Breast epithelium (tissue), 3 donors: ENCODE data around the gene SHISA2.

Experiments
- POLR2A ChIP-seq: fragments of 450-650 bp; IDR thresholded peaks from one replicate; pipeline ENCODE4 v1.6.1; 2016; ENCODE audit warnings: antibody characterized with exemption, mild to moderate bottlenecking, moderate library complexity
- TF ChIP-seq, protein P1 (sequence below), 3 donors: fragments of 450-650 bp; IDR thresholded peaks; one replicate each; pipeline ENCODE4 v1.5.1; 2016 to 2017; ENCODE audit warnings: antibody characterized with exemption in 3 of 3, mild to moderate bottlenecking in 3 of 3, moderate library complexity in 3 of 3

DNA sequence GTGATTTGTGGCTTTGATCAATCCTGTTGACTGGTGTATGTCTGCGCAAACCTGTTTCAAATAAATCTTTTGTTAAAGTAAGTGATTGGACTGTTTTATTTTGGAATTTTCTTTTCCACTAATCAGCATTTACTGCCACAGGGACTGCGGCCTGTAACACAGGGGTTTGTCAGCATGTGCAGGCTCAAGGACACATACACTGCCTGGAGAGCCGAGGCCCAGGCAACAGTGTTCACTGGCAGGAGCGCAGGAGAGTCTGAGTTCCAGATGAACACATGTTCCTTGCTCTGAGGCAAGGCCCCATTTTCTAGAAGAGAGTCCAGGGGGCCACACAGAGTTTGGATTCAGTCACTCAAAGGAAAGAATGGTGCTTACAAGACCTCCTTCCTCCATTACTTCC, 26.0 kb downstream of the SHISA2 start:
- TF ChIP-seq, protein P1, sequence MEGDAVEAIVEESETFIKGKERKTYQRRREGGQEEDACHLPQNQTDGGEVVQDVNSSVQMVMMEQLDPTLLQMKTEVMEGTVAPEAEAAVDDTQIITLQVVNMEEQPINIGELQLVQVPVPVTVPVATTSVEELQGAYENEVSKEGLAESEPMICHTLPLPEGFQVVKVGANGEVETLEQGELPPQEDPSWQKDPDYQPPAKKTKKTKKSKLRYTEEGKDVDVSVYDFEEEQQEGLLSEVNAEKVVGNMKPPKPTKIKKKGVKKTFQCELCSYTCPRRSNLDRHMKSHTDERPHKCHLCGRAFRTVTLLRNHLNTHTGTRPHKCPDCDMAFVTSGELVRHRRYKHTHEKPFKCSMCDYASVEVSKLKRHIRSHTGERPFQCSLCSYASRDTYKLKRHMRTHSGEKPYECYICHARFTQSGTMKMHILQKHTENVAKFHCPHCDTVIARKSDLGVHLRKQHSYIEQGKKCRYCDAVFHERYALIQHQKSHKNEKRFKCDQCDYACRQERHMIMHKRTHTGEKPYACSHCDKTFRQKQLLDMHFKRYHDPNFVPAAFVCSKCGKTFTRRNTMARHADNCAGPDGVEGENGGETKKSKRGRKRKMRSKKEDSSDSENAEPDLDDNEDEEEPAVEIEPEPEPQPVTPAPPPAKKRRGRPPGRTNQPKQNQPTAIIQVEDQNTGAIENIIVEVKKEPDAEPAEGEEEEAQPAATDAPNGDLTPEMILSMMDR (IDR thresholded peaks at IDR 0.05) = no peak
- no peak for TF ChIP-seq POLR2A
